ENCODE measurements around the gene NRIP1.

DNA sequence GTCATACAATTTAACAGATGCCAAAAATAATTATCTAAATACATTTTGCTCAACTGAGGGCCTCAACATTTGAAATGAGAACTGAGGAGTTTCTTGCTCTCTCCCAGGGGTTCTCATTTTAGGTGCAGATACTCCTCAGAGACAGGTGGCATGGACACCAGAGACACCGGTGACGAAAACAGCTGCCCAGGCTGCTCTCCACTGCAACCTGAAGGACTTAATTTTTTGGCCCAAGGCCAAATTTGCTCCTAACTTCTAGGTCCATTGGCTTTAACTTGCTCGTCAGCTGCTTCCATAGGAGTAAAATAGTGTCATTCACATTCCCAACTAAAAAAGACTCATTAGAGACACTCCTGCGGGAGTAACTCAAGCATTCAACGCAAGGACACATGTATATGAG is 87.0 kb downstream of the NRIP1 start:
- TF ChIP-seq, protein P1, sequence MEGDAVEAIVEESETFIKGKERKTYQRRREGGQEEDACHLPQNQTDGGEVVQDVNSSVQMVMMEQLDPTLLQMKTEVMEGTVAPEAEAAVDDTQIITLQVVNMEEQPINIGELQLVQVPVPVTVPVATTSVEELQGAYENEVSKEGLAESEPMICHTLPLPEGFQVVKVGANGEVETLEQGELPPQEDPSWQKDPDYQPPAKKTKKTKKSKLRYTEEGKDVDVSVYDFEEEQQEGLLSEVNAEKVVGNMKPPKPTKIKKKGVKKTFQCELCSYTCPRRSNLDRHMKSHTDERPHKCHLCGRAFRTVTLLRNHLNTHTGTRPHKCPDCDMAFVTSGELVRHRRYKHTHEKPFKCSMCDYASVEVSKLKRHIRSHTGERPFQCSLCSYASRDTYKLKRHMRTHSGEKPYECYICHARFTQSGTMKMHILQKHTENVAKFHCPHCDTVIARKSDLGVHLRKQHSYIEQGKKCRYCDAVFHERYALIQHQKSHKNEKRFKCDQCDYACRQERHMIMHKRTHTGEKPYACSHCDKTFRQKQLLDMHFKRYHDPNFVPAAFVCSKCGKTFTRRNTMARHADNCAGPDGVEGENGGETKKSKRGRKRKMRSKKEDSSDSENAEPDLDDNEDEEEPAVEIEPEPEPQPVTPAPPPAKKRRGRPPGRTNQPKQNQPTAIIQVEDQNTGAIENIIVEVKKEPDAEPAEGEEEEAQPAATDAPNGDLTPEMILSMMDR (IDR thresholded peaks at IDR 0.05; ENCODE audit: low read depth, low read length), result no peak
- TF ChIP-seq EZH2phosphoT487 (IDR thresholded peaks at IDR 0.05; ENCODE audit: low read depth), result no peak
